Vagina (tissue), 2 donors: ENCODE results near the gene TAF1.
"Not testable (repeated sequence)": the region's sequence is repeated elsewhere in the genome, so short reads cannot be mapped to it uniquely, and the experiment has no call there.

Experiments
- CTCF ChIP-seq, 3 experiments: fragments of 450-650 bp in 2 of 3; fragments of 200-600 bp in 1 of 3; sonication (generic) in 1 of 3; IDR thresholded peaks; one replicate each; pipeline ENCODE4 v1.5.1; 2017 to 2019; ENCODE audit warnings: antibody characterized with exemption in 3 of 3, mild to moderate bottlenecking in 2 of 3, moderate library complexity in 2 of 3
- POLR2A ChIP-seq, 2 donors: fragments of 450-650 bp; IDR thresholded peaks; one replicate each; pipeline ENCODE4 v1.6.1; 2017; ENCODE audit warnings: antibody characterized with exemption in 2 of 2, mild to moderate bottlenecking in 2 of 2, moderate library complexity in 2 of 2

GRCh38 chrX:71352439-71352838 is 13.7 kb upstream of the TAF1 start:
- not testable (repeated sequence) for TF ChIP-seq CTCF, POLR2A (IDR thresholded peaks at IDR 0.05)
